ENCODE data around the gene COASY. TPM values are rescaled to one million over a fixed set of nuclear protein-coding genes. Genes with fewer than 3 reads are reported as not detected.

COASY gene
- total RNA-seq, 1 experiment from 2014 or later = 138 TPM

DNA sequence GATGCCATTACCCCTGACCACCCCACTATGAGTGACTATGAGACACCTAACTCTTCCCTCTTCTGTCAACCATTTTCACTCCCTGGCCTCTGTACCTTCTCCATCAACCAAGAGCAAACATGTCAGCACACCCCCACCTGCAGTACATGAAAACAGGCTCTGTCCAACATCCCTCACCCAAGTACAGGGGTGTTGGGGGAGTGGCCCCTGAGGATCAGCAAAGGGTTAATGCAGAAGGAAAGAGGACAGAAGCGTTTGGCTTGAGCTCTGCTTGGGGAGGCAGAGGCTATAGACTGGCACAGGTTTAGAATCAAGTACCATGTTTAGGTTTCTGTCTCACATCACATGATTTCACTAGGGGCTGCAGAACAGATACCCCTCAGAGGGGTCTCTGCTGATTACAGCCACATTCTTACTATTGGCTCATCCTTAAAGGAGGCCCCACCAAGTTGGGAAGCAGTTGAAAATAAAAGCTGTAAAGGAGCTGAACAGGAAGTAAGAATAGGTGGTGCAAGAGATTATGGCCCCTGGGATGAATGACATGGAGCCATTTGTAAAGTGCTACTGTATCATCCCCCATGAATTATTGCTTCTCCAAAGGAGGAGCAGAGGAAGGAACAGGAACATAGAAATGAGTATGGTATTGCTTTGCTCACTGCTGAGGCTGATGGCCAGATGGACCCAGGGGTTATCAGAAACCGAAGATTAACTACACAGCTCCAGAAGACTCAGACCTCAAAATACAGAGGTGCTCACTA lies 18.0 kb downstream of the COASY start:
- Mint-ChIP-seq H3K9me3 (ENCODE audit: unreplicated experiment) (no peaks in the 10 kb centered on the region), H3K27ac (ENCODE audit: unreplicated experiment) (no peak overlapping the region), H3K4me3 (ENCODE audit: unreplicated experiment) (peak overlapping the region; percentile 15), H3K27me3 (ENCODE audit: insufficient read depth, unreplicated experiment) (no peaks in the 10 kb centered on the region), H3K36me3 (ENCODE audit: insufficient read depth, unreplicated experiment) (peaks cover 76% of the 10 kb centered on the region), H3K4me1 (ENCODE audit: low read depth, unreplicated experiment) (peaks cover 16% of the 10 kb centered on the region)
- TF ChIP-seq, protein P1, sequence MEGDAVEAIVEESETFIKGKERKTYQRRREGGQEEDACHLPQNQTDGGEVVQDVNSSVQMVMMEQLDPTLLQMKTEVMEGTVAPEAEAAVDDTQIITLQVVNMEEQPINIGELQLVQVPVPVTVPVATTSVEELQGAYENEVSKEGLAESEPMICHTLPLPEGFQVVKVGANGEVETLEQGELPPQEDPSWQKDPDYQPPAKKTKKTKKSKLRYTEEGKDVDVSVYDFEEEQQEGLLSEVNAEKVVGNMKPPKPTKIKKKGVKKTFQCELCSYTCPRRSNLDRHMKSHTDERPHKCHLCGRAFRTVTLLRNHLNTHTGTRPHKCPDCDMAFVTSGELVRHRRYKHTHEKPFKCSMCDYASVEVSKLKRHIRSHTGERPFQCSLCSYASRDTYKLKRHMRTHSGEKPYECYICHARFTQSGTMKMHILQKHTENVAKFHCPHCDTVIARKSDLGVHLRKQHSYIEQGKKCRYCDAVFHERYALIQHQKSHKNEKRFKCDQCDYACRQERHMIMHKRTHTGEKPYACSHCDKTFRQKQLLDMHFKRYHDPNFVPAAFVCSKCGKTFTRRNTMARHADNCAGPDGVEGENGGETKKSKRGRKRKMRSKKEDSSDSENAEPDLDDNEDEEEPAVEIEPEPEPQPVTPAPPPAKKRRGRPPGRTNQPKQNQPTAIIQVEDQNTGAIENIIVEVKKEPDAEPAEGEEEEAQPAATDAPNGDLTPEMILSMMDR (IDR thresholded peaks at IDR 0.05; ENCODE audit: insufficient read depth in 1 of 2, low read depth in 1 of 2, low read length in 1 of 2, severe bottlenecking in 1 of 2, unreplicated experiment in 1 of 2) = no peak
- Histone ChIP-seq H3K4me3 (ENCODE audit: low read depth, low read length) (no peak overlapping the region), H3K36me3 (ENCODE audit: control insufficient read depth, insufficient read depth, low read length) (no peaks in the 10 kb centered on the region; the same call in none of the 2 replicates), H3K9me3 (no peaks in the 10 kb centered on the region), H3K27me3 (replicated peaks; ENCODE audit: control insufficient read depth, insufficient read depth, low read length) (no peaks in the 10 kb centered on the region), H3K4me1 (peaks cover 4% of the 10 kb centered on the region)
- intact Hi-C loops (cut with micrococcal nuclease; ENCODE audit: unreplicated experiment) = loop anchor here (2.0 to 10.0 kb wide), 4 partner anchors 29 to 245 kb away; partner anchors contain the start of genes BECN1, RAMP2, RETREG3 and TUBG1
- ChIA-PET POLR2A (interaction anchor here (1.3 kb wide), 1 partner anchor 30 kb away, joined by 6 read pairs; the partner anchor contains the start of gene TUBG1), CTCF (no interaction called here)
- no peak for DNase-seq
- no TSS peak for BruUV-seq (replicated peaks)

DNA sequence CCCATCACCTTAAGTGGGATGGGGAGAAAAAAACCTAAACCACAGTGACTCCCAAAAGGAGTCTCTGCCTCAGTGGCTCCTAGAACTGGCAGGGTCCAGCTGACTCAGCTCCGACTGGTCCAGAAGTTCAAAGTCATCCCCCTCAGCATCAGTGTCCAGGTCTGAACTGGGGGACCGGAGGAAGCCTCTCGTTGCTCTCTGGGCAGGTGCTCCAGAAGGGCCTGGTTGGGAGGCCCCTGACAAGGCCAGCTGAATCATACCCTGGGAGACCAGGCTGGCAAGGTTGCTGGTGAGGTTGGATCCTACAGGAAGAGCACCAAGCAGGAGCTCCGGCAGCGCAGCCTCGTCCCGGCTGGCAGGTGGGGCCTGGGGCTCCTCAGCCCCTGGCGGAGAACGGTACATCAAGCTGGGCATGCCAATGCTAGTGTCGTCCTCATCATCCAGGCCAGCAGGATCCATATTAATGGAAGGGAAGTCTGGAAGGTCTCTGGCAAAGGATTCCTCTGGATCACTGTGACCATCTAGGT lies 19.9 kb downstream of the COASY start:
- no peaks in the 10 kb centered on the region for H3K27me3 ChIP-seq (replicated peaks; ENCODE audit: control insufficient read depth, insufficient read depth, low read length)
- H3K9me3 ChIP-seq = no peaks in the 10 kb centered on the region
- no peak overlapping the region for H3K4me3 ChIP-seq (ENCODE audit: low read depth, low read length)
- Mint-ChIP-seq H3K27me3 (ENCODE audit: insufficient read depth, unreplicated experiment) (no peaks in the 10 kb centered on the region), H3K4me3 (ENCODE audit: unreplicated experiment) (no peak overlapping the region), H3K9me3 (ENCODE audit: unreplicated experiment) (no peaks in the 10 kb centered on the region), H3K27ac (ENCODE audit: unreplicated experiment) (no peak overlapping the region), H3K4me1 (ENCODE audit: low read depth, unreplicated experiment) (peaks cover 3% of the 10 kb centered on the region), H3K36me3 (ENCODE audit: insufficient read depth, unreplicated experiment) (peaks cover 76% of the 10 kb centered on the region)
- POLR2A ChIA-PET = no interaction called here
- BruUV-seq (replicated peaks) = no TSS peak
- DNase-seq = no peak
- TF ChIP-seq, protein P1 (IDR thresholded peaks at IDR 0.05; ENCODE audit: insufficient read depth in 1 of 2, low read depth in 1 of 2, low read length in 1 of 2, severe bottlenecking in 1 of 2, unreplicated experiment in 1 of 2) = no peak
- CTCF ChIA-PET = no interaction called here
- H3K36me3 ChIP-seq (ENCODE audit: control insufficient read depth, insufficient read depth, low read length) = peaks cover 2% of the 10 kb centered on the region
- intact Hi-C loops (cut with micrococcal nuclease; ENCODE audit: unreplicated experiment) = no loop called here
- H3K4me1 ChIP-seq = peaks cover 4% of the 10 kb centered on the region

DNA sequence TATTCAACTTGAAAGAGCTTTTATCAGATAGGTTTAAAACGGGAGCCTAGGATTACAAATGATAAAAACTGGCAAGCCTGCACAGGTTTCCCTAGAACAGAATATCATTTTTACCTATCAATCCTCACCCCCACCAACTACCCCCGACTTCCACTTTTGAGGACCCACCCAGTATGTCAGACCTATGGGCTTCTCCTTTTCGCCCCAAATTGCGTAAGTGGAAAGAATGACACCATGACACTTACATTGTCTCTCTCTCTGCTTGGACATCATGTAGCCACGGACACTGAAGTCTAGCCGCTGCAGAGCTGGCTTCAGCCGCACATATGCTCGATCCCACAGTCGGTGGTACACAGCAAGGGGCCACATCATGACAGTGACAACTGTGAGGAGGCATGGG lies 22.9 kb downstream of the COASY start:
- Mint-ChIP-seq H3K4me1 (ENCODE audit: low read depth, unreplicated experiment) (no peaks in the 10 kb centered on the region), H3K27me3 (ENCODE audit: insufficient read depth, unreplicated experiment) (no peaks in the 10 kb centered on the region), H3K27ac (ENCODE audit: unreplicated experiment) (no peak overlapping the region), H3K4me3 (ENCODE audit: unreplicated experiment) (no peak overlapping the region), H3K9me3 (ENCODE audit: unreplicated experiment) (no peaks in the 10 kb centered on the region), H3K36me3 (ENCODE audit: insufficient read depth, unreplicated experiment) (peaks cover 67% of the 10 kb centered on the region)
- BruUV-seq (replicated peaks) = no TSS peak
- no peak for DNase-seq
- no peak overlapping the region for H3K4me3 ChIP-seq (ENCODE audit: low read depth, low read length)
- peaks cover 2% of the 10 kb centered on the region for H3K36me3 ChIP-seq (ENCODE audit: control insufficient read depth, insufficient read depth, low read length)
- no peaks in the 10 kb centered on the region for H3K4me1 ChIP-seq
- ChIA-PET CTCF (no interaction called here), POLR2A (interaction anchor here (0.6 kb wide), 1 partner anchor 38 kb away, joined by 7 read pairs; no protein-coding TSS in a partner anchor)
- no peaks in the 10 kb centered on the region for H3K27me3 ChIP-seq (replicated peaks; ENCODE audit: control insufficient read depth, insufficient read depth, low read length)
- no peaks in the 10 kb centered on the region for H3K9me3 ChIP-seq
- intact Hi-C loops (cut with micrococcal nuclease; ENCODE audit: unreplicated experiment) = no loop called here
- TF ChIP-seq, protein P1 (IDR thresholded peaks at IDR 0.05; ENCODE audit: insufficient read depth in 1 of 2, low read depth in 1 of 2, low read length in 1 of 2, severe bottlenecking in 1 of 2, unreplicated experiment in 1 of 2) = no peak

Measured in Caco-2 (cell line).